Measurements from ENCODE around the gene PLXNC1.
"Not testable (repeated sequence)": the region's sequence is repeated elsewhere in the genome, so short reads cannot be mapped to it uniquely, and the experiment has no call there.

Gene PLXNC1

GRCh38 chr12:94304012-94304411 is 155.6 kb downstream of the PLXNC1 start:
- no peak for DNase-seq

- DNase-seq: no peak
Observed at GRCh38 chr12:94304566-94305061, 156.2 kb downstream of the PLXNC1 start.

DNA sequence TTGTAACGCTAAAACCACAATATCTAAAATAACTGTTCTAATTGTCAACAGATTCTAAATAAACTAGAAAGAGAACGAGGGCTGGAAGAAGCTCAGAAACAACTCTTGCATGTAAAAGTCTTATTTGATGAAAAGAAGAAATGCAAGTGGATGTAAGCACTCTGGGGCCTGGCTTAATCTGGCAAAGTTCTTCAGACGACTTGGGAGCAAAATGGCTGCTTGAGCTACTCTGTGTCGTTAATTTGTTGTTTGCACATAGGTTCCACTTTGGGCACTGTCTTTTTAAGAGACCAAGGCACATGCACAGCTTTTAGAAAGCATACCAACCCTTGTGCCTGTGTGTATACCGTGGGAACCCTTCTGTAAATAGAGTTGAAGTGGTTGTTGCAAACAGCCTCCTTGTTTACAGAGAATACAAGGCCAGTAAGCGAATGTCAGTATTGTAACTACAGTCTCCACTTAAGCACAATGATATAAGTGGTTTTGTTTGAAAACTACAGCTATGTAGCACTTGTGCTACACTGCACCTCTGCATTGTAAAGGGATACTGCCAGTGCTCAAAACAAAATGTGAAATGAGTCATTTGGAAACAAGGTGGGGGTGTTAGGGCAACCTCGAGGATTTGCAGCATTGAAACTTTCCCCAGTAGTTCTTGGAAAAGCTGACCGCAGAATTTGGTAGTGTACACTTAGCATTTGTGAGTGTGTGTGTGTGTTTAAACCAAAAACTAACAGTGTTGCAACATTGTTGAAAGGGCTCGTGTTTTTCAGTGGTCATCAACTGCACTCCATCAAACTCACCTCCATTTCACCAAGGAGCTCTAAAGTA is 157.0 kb downstream of the PLXNC1 start:
- peak; percentile 44 for DNase-seq

DNA sequence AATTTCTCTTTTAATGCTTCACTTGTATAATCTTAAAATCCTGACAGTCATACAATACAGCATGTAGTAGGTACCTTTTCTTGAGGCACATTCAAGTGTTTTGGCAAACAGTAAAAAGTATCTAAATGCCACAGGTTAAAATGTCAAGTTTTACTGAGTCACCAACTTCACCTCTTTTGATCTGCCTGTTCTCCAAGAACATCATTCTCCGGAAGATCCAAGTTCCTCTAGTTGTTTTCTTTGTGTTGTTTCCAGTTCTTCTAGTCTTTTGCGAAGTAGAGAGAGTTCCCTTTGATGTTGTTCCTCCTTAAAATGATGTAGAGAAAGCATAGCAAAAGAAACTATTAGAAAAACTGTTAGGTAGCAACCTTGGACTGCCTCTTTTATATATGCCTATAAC is 160.2 kb downstream of the PLXNC1 start:
- DNase-seq: no peak

DNA sequence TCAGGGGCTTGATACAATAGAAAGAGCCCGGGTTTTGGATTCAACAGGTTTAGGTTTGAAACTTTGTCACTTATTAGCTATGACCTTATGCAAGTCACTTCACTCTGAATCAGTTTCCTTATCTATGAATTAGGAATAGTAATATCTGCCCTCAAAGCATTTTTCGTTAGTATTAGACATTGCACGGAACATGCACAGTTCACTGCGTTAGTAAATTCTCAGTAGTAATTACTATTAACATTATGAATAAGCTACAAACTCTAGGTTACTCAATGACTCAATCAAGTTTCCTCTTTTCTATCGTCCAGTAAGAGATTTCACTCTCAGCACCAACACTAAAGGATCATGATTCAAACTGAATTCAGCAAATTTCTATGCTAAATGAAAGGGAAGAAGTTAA is 161.0 kb downstream of the PLXNC1 start:
- DNase-seq: no peak

GRCh38 chr12:94312378-94312777 is 164.0 kb downstream of the PLXNC1 start:
- DNase-seq: no peak

- DNase-seq: not testable (repeated sequence)
Observed at GRCh38 chr12:94316600-94316999, 168.2 kb downstream of the PLXNC1 start.

GRCh38 chr12:94318181-94318580 is 169.8 kb downstream of the PLXNC1 start:
- no peak for DNase-seq

GRCh38 chr12:94320109-94320508 is 171.7 kb downstream of the PLXNC1 start:
- DNase-seq: no peak

DNA sequence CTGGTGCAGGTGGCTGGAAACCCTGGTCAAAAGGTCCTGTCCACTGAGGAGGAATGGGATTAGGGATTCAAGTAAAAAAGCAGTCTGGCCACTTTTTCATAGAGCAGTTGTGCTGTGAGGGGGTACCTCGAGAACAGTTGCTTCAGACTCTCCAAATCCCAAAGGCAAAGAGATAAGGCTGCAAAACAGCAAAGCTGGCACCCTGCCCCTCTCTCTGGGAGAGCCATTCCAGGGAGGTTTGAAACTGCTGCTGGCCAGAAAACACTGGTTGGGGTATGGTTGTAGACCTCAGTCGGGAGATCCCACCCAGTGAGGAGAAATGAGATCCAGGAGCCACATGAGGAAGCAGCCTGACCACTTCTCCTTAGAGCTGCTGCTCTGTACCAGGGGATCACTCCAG is 174.0 kb downstream of the PLXNC1 start:
- no peak for DNase-seq

GRCh38 chr12:94326234-94326633 is 177.9 kb downstream of the PLXNC1 start:
- DNase-seq: no peak

DNA sequence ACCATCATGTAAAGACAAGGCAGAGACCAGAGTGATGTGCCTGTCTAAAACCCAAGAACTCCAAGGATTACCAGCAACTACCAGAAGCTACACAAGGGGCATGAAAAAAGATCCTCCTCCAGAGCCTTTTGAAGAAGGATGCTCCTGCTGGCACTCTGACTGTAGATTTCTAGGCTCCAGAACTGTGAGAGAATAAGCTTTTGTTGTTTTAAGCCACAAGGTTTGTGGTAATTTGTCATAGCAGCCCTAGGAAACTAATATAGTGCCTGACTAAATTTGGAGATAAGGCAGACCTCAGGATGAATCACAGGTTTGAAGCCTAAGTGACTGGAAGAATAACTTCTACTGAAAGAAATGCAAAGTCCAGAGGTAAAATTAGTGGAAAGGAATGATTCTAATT is 178.3 kb downstream of the PLXNC1 start:
- no peak for DNase-seq

DNA sequence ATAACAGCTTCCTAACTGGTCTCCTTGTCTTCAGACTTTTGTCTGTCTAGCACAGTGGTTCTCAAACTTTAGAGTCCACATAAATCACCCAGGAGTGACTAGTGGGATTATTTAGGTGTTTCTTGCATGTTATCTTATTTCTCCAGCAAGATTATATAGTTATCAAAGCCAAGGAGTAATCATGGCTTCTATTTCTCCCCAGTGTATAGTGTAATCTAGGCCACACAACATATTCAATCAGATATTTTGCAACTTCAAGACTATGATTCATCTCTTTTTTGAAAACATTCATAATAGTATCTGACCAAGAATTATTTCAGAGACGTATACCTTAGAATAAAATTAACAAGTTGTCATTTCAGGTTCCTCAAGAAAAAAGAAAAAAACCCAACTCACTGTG is 179.4 kb downstream of the PLXNC1 start:
- no peak for DNase-seq

GRCh38 chr12:94329366-94329765 is 181.0 kb downstream of the PLXNC1 start:
- no peak for DNase-seq

- no peak for DNase-seq
Observed at GRCh38 chr12:94333396-94333795, 185.0 kb downstream of the PLXNC1 start.

DNA sequence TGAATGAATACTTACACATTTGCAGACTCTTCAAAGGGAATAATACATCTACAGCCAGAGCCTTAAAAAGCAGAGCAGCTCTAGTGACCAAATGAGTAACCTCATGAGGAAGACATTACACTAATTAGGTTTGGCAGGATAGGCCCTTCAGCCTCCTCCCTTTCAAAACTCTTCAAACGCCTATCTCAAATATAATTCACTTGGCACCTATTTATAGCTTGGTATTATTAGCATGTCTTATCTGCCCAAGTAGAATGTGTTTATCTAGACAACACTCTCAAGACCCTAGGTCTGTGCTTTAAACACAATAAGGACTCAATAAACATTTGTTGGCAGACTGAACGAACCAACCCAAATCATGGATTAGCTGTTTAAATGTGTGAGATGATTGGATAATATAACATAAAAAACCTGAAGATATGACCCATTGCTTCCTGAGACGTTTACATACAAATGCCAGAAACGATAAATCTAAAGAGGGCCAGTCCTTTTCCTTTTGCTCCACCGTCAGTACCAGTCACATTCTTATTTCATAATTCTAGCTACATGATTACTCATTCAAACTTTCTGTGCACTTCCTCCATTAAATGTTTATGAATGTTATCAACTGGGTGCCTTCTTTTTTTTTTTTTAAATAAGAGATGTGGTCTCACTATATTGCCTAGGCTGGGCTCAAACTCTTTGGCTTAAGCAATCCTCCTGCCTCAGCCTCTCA is 188.0 kb downstream of the PLXNC1 start:
- DNase-seq: no peak

DNA sequence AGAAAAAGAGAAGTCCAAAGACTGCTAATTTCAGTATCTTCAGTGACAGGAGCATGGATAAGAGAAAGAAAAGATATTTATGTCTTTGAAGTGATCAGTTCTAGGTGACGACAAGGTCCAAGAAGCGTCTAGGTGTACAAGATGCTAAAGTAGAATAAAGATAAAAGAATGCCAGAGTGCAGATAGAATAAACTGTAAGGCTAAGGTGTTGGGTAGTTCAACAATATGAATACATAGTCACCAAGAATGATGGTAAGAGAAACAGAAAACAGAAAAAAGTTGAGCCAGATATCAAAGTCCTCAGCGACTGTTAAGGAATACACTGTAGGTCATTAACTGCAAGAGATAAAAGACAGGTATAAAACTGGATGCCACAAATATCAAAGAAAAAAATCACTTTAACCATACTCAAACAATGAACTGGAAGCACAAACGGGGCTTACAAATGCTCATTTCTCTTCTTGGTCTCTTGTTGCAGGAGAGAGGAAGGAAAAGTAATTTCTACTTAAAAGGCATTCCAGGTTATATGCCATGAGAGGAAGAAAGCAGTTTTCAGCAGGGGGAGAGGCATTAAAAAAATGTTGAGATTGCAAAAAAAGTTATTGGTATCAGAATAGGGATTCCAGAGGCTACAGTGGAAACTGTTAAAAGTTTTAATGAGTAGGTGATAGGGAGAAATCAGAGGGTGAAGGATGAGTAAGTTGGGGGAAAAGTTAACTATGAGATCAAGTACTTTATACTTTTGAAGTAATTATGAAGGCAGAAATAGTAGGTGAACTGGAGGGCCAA is 189.8 kb downstream of the PLXNC1 start:
- no peak for DNase-seq

DNA sequence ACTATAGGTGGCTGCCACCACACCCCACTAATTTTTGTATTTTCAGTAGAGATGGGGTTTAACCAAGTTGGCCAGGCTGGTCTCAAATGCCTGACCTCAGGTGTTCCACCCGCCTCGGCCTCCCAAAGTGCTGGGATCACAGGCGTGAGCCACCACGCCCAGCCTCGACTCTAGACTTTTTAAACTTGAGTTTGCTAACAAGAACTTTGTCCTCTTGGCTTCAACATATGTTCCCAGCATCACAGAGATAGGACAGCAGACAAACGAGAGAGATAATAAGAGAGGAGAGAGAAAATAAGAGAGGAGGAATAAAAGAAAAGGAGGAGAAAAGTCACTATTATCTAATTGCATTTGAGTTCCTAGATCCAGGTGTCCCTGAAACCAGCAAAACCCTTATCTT is 192.2 kb downstream of the PLXNC1 start:
- no peak for DNase-seq

- no peak for DNase-seq
Observed at GRCh38 chr12:94353130-94353529, 204.8 kb downstream of the PLXNC1 start.

Measured in DMS79 (cell line).